Mesendoderm (in vitro differentiated cells): ENCODE measurements around the gene PLCD1.
A peak's percentile ranks its signal among the peaks of the same experiment; 100 is the strongest.

Experiments
- DNase-seq: peaks from one replicate; pipeline ENCODE4 v3.0.0; 2013
- H2AK5ac ChIP-seq: 2 replicates; pipeline ENCODE4 v1.6.1; 2013; ENCODE audit warnings: low read length, inconsistent platforms
- H2BK120ac ChIP-seq: 2 replicates; pipeline ENCODE4 v1.6.1; 2013; ENCODE audit warnings: low read depth, mild to moderate bottlenecking, low read length, moderate library complexity, mixed read lengths
- H2BK15ac ChIP-seq: replicated peaks from 2 replicates; pipeline ENCODE4 v1.6.1; 2013; ENCODE audit warnings: low read depth, mild to moderate bottlenecking, moderate library complexity
- H2BK5ac ChIP-seq: 2 replicates; pipeline ENCODE4 v1.6.1; 2013; ENCODE audit warnings: low read length, inconsistent platforms
- H3K18ac ChIP-seq: 2 replicates; pipeline ENCODE4 v1.6.1; 2013; ENCODE audit warnings: mild to moderate bottlenecking, low read length, mixed read lengths
- H3K23ac ChIP-seq: one replicate; pipeline ENCODE4 v1.6.1; 2013; ENCODE audit warnings: low read length
- H3K27ac ChIP-seq: 2 replicates; pipeline ENCODE4 v1.5.1; 2013; ENCODE audit warnings: low read depth, mild to moderate bottlenecking, inconsistent platforms, low read length, moderate library complexity
- H3K27me3 ChIP-seq: 2 replicates; pipeline ENCODE4 v1.6.1; 2013; ENCODE audit warnings: low read length, control low read depth, mild to moderate bottlenecking, inconsistent platforms; ENCODE audit not compliant: insufficient read depth, poor library complexity
- H3K36me3 ChIP-seq: 2 replicates; pipeline ENCODE4 v1.6.1; 2013; ENCODE audit warnings: low read length, inconsistent platforms; ENCODE audit not compliant: control insufficient read depth, insufficient read depth
- H3K4ac ChIP-seq: one replicate; pipeline ENCODE4 v1.6.1; 2013; ENCODE audit warnings: low read depth, mild to moderate bottlenecking, low read length, moderate library complexity
- H3K4me1 ChIP-seq: 2 replicates; pipeline ENCODE4 v1.6.1; 2013; ENCODE audit warnings: low read depth, low read length, inconsistent platforms; ENCODE audit not compliant: control insufficient read depth
- H3K4me2 ChIP-seq: 2 replicates; pipeline ENCODE4 v1.6.1; 2013; ENCODE audit warnings: low read length
- H3K4me3 ChIP-seq: 2 replicates; pipeline ENCODE4 v1.5.1; 2013; ENCODE audit warnings: mild to moderate bottlenecking, low read length
- H3K56ac ChIP-seq: one replicate; pipeline ENCODE4 v1.6.1; 2013; ENCODE audit warnings: low read length
- H3K79me1 ChIP-seq: 2 replicates; pipeline ENCODE4 v1.6.1; 2013; ENCODE audit warnings: low read length, inconsistent platforms
- H3K79me2 ChIP-seq: 2 replicates; pipeline ENCODE4 v1.6.1; 2013; ENCODE audit warnings: mild to moderate bottlenecking, low read length; ENCODE audit not compliant: control insufficient read depth, insufficient read depth
- H3K9ac ChIP-seq: 2 replicates; pipeline ENCODE4 v1.6.1; 2013; ENCODE audit warnings: low read length, inconsistent platforms
- H4K5ac ChIP-seq: one replicate; pipeline ENCODE4 v1.6.1; 2013; ENCODE audit warnings: low read length
- H4K8ac ChIP-seq: one replicate; pipeline ENCODE4 v1.6.1; 2013; ENCODE audit warnings: low read depth, mild to moderate bottlenecking, control low read depth, low read length, moderate library complexity
- WGBS: extraction: QIAGEN DNeasy Blood & Tissue Kit; methylation state at CpG from one replicate; pipeline ENCODE4 v1.1.7; 2013; ENCODE audit warnings: low lambda C conversion rate, missing lambda C conversion rate; ENCODE audit not compliant: insufficient coverage; ENCODE audit errors: extremely low coverage; 5-methylcytosine and 5-hydroxymethylcytosine counted together

Gene PLCD1

DNA sequence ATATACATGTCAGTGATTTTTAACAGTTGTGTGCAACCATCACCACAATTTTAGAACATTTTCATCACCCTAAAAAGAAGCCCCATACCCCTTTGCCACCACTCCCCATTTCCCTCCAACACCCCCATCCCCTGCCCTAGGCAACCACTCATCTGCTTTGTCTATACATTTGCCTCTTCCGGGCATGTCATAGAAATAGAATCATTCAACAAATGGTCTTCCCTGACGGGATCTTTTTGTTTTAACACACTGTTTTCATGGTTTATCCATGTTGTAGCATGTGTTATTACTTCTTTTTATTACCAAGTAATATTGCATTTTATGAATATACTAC lies 34.8 kb downstream of the PLCD1 start:
- Histone ChIP-seq H3K9ac (peak overlapping the region; percentile 76), H3K4ac (no peak overlapping the region), H3K79me2 (no peaks in the 10 kb centered on the region), H3K79me1 (no peaks in the 10 kb centered on the region), H4K5ac (no peak overlapping the region), H3K27me3 (no peaks in the 10 kb centered on the region), H2BK120ac (no peak overlapping the region), H3K4me3 (no peak overlapping the region), H3K27ac (no peak overlapping the region), H2BK15ac (no peak overlapping the region), H3K23ac (no peak overlapping the region), H2AK5ac (no peak overlapping the region), H4K8ac (no peak overlapping the region), H3K18ac (no peak overlapping the region), H2BK5ac (no peak overlapping the region), H3K36me3 (no peaks in the 10 kb centered on the region), H3K4me2 (peak overlapping the region; percentile 25), H3K56ac (peak overlapping the region; percentile 90), H3K4me1 (peaks cover 6% of the 10 kb centered on the region)
- DNase-seq, result no peak
- no CpG with 5 or more reads among the region's 2 CpGs for WGBS

GRCh38 chr3:37993820-37994638 lies 35.4 kb downstream of the PLCD1 start:
- H3K4me2 ChIP-seq, result peak overlapping the region; percentile 69
- H3K36me3 ChIP-seq, result no peaks in the 10 kb centered on the region
- H3K79me1 ChIP-seq, result no peaks in the 10 kb centered on the region
- peaks cover 6% of the 10 kb centered on the region for H3K4me1 ChIP-seq
- no peak overlapping the region for H4K8ac ChIP-seq
- peak overlapping the region; percentile 46 for H3K4me3 ChIP-seq
- H3K27ac ChIP-seq, result no peak overlapping the region
- H3K56ac ChIP-seq, result peak overlapping the region; percentile 90
- no peak overlapping the region for H2BK120ac ChIP-seq
- H3K4ac ChIP-seq, result no peak overlapping the region
- H2BK15ac ChIP-seq, result no peak overlapping the region
- no peaks in the 10 kb centered on the region for H3K79me2 ChIP-seq
- peak overlapping the region; percentile 76 for H3K9ac ChIP-seq
- no CpG with 5 or more reads among the region's 49 CpGs for WGBS
- H2AK5ac ChIP-seq, result no peak overlapping the region
- H4K5ac ChIP-seq, result no peak overlapping the region
- DNase-seq, result peak; percentile 78
- H3K27me3 ChIP-seq, result no peaks in the 10 kb centered on the region
- H3K23ac ChIP-seq, result peak overlapping the region; percentile 26
- H3K18ac ChIP-seq, result no peak overlapping the region
- no peak overlapping the region for H2BK5ac ChIP-seq

GRCh38 chr3:37993460-37993819 lies 36.0 kb downstream of the PLCD1 start:
- no peak overlapping the region for H2BK120ac ChIP-seq

DNA sequence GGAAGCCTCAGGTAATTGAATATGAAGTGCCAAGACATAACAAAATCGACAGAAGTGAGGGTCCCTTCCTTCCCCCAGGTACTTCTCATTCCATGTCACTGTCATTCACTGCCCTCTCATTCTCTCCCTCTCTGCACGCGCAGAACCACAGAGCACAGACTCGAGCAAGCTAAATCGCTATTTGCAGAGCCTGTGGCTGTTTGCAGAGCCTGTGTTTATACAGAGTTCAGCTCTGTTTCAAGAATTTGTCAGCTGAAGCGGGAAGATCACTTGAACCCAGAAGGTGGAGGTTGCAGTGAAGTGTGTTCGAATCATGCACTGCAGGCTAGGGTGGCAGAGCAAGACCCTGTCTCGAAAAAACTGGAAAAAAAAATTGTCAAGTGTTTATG lies 36.4 kb downstream of the PLCD1 start:
- H2BK15ac ChIP-seq, result no peak overlapping the region
- no peaks in the 10 kb centered on the region for H3K79me2 ChIP-seq
- no peak overlapping the region for H4K5ac ChIP-seq
- H3K4me3 ChIP-seq, result no peak overlapping the region
- peaks cover under 1% of the 10 kb centered on the region for H3K4me1 ChIP-seq
- H2BK120ac ChIP-seq, result no peak overlapping the region
- H3K4me2 ChIP-seq, result no peak overlapping the region
- no peaks in the 10 kb centered on the region for H3K36me3 ChIP-seq
- no peak overlapping the region for H3K4ac ChIP-seq
- no peak overlapping the region for H2AK5ac ChIP-seq
- no peak overlapping the region for H3K23ac ChIP-seq
- H3K79me1 ChIP-seq, result no peaks in the 10 kb centered on the region
- no CpG with 5 or more reads among the region's 8 CpGs for WGBS
- no peak overlapping the region for H3K9ac ChIP-seq
- DNase-seq, result no peak
- no peak overlapping the region for H2BK5ac ChIP-seq
- no peak overlapping the region for H4K8ac ChIP-seq
- H3K27me3 ChIP-seq, result no peaks in the 10 kb centered on the region
- no peak overlapping the region for H3K18ac ChIP-seq
- no peak overlapping the region for H3K27ac ChIP-seq
- H3K56ac ChIP-seq, result no peak overlapping the region

More at GRCh38 chr3:37993460-37993819, 36.0 kb downstream of the PLCD1 start:
- peak overlapping the region; percentile 76 for H3K9ac ChIP-seq
- no CpG with 5 or more reads among the region's 6 CpGs for whole genome bisulfite sequencing
- no peak overlapping the region for H3K23ac ChIP-seq
- H3K56ac ChIP-seq, result peak overlapping the region; percentile 29
- H3K4me1 ChIP-seq, result peaks cover 4% of the 10 kb centered on the region
- H2BK5ac ChIP-seq, result no peak overlapping the region
- no peak overlapping the region for H3K4me2 ChIP-seq
- H3K18ac ChIP-seq, result no peak overlapping the region
- H2BK15ac ChIP-seq, result no peak overlapping the region
- no peaks in the 10 kb centered on the region for H3K36me3 ChIP-seq
- no peak overlapping the region for H3K4ac ChIP-seq
- H3K79me2 ChIP-seq, result no peaks in the 10 kb centered on the region
- H2AK5ac ChIP-seq, result no peak overlapping the region
- H3K79me1 ChIP-seq, result no peaks in the 10 kb centered on the region
- H4K8ac ChIP-seq, result no peak overlapping the region
- no peak overlapping the region for H4K5ac ChIP-seq
- H3K27me3 ChIP-seq, result no peaks in the 10 kb centered on the region
- no peak overlapping the region for H3K4me3 ChIP-seq
- DNase-seq, result no peak
- H3K27ac ChIP-seq, result no peak overlapping the region

DNA sequence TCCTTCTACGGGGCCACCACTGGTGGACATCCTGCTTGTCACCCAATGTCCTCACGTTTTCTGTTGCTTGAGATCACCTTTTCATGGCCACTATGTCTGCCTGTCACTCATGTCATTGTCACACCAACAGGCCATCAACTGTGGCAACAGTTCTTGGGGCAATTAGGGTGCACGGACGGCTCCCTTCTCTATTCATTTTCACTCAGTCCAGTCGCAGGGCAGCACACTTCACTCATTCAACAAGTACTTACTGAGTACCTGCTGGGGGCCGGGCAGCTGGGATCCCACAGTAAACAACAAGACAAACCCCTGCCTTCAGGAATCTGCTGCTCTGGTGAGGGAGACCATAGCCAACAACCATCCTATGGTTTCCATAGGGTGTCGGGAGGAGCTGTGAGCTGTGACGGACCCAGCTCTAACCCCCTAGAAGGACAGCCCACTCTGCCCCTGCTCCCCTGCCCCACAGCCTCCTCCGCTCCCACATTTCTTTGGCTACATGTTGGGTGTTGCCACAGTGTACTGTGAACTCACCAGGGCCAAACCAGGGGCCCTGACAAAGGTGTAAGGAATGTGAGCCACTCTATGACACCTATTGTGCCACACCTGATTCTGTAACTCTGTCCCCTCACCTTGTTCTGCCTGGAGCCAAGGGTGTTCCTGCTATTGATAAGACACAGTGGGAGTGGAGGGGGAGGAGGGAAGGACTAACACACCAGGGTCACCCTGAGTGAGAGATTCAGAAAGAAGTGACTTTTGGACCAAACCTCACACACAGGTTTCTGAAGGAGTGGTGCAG lies 37.0 kb downstream of the PLCD1 start:
- Histone ChIP-seq H2BK15ac (no peak overlapping the region), H2AK5ac (no peak overlapping the region)

More for the DNA sequence above, 37.0 kb downstream of the PLCD1 start:
- Histone ChIP-seq H3K4ac (no peak overlapping the region), H4K5ac (no peak overlapping the region), H3K23ac (no peak overlapping the region), H3K36me3 (no peaks in the 10 kb centered on the region), H3K4me1 (no peaks in the 10 kb centered on the region), H3K27ac (no peak overlapping the region), H3K9ac (no peak overlapping the region), H2BK5ac (no peak overlapping the region), H4K8ac (no peak overlapping the region), H3K79me1 (no peaks in the 10 kb centered on the region), H3K4me3 (no peak overlapping the region), H3K56ac (no peak overlapping the region), H2BK120ac (no peak overlapping the region), H3K79me2 (no peaks in the 10 kb centered on the region), H3K27me3 (no peaks in the 10 kb centered on the region), H3K18ac (no peak overlapping the region), H3K4me2 (no peak overlapping the region)
- no CpG with 5 or more reads among the region's 9 CpGs for WGBS
- peak; percentile 36 for DNase-seq
